ENCODE data around the gene NRG2.

DNA sequence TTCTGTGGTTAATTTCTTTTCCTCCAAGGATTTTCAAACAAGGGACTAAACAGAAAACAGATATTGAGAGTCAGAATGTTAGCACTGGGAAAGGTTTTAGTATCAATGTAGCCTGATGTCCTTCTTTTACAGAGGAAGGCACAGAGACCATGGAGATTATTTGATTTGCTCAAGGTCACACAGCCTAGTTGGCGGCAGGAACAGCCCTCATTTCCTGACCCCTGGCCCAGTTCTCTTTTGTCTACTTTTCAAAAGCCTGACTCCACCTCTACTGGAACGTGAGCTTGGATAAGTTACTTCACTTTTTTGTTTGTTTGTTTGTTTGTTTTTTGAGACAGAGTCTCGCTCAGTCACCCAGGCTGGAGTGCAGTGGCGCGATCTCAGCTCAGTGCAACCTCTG lies 6.6 kb upstream of the NRG2 start:
- TF ChIP-seq, protein P1, sequence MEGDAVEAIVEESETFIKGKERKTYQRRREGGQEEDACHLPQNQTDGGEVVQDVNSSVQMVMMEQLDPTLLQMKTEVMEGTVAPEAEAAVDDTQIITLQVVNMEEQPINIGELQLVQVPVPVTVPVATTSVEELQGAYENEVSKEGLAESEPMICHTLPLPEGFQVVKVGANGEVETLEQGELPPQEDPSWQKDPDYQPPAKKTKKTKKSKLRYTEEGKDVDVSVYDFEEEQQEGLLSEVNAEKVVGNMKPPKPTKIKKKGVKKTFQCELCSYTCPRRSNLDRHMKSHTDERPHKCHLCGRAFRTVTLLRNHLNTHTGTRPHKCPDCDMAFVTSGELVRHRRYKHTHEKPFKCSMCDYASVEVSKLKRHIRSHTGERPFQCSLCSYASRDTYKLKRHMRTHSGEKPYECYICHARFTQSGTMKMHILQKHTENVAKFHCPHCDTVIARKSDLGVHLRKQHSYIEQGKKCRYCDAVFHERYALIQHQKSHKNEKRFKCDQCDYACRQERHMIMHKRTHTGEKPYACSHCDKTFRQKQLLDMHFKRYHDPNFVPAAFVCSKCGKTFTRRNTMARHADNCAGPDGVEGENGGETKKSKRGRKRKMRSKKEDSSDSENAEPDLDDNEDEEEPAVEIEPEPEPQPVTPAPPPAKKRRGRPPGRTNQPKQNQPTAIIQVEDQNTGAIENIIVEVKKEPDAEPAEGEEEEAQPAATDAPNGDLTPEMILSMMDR (IDR thresholded peaks at IDR 0.05): no peak
- no peak for TF ChIP-seq POLR2A (IDR thresholded peaks at IDR 0.05)
